GM18867 (cell line): ENCODE measurements around the gene SLC9A8.

Experiments used
- ATAC-seq: cut with Tn5 transposase; IDR thresholded peaks from one replicate; pipeline ENCODE4 v1.9.1; 2021; ENCODE audit warnings: mild to moderate bottlenecking, moderate library complexity; ENCODE audit not compliant: unreplicated experiment

The SLC9A8 gene

GRCh38 chr20:49786196-49786595 lies 26.4 kb upstream of the SLC9A8 start:
- ATAC-seq: peak; percentile 35

GRCh38 chr20:49786668-49787370 lies 25.8 kb upstream of the SLC9A8 start:
- ATAC-seq: no peak

GRCh38 chr20:49787371-49788357 lies 25.0 kb upstream of the SLC9A8 start:
- ATAC-seq: no peak

GRCh38 chr20:49790077-49790798 lies 22.4 kb upstream of the SLC9A8 start:
- no peak for ATAC-seq

GRCh38 chr20:49791165-49791564 lies 21.5 kb upstream of the SLC9A8 start:
- ATAC-seq: no peak

GRCh38 chr20:49792006-49792405 lies 20.6 kb upstream of the SLC9A8 start:
- ATAC-seq: no peak

GRCh38 chr20:49792611-49793010 lies 20.0 kb upstream of the SLC9A8 start:
- no peak for ATAC-seq

- ATAC-seq: no peak
Observed at GRCh38 chr20:49794336-49795134, 18.1 kb upstream of the SLC9A8 start.

GRCh38 chr20:49795135-49795424 lies 17.5 kb upstream of the SLC9A8 start:
- ATAC-seq: no peak

- no peak for ATAC-seq
Observed at GRCh38 chr20:49796600-49797343, 15.9 kb upstream of the SLC9A8 start.

GRCh38 chr20:49797344-49797615 lies 15.3 kb upstream of the SLC9A8 start:
- ATAC-seq: no peak

GRCh38 chr20:49798718-49799117 lies 13.9 kb upstream of the SLC9A8 start:
- no peak for ATAC-seq

GRCh38 chr20:49799698-49800097 lies 12.9 kb upstream of the SLC9A8 start:
- no peak for ATAC-seq

GRCh38 chr20:49803418-49803817 lies 9.2 kb upstream of the SLC9A8 start:
- no peak for ATAC-seq

GRCh38 chr20:49804364-49804763 lies 8.3 kb upstream of the SLC9A8 start:
- ATAC-seq: no peak

- ATAC-seq: peak; percentile 74
Observed at GRCh38 chr20:49805224-49805876, 7.3 kb upstream of the SLC9A8 start.

GRCh38 chr20:49808753-49809152 lies 3.9 kb upstream of the SLC9A8 start:
- no peak for ATAC-seq

- ATAC-seq: no peak
Observed at GRCh38 chr20:49809803-49810359, 2.7 kb upstream of the SLC9A8 start.

- ATAC-seq: no peak
Observed at GRCh38 chr20:49810491-49811190, 2.0 kb upstream of the SLC9A8 start.
